Measurements from ENCODE around the gene MYRF. TPM values are rescaled to one million over a fixed set of nuclear protein-coding genes. Genes with fewer than 3 reads are reported as not detected.

Gene MYRF
- total and polyA plus RNA-seq, 2 of the 13 experiments (the other 11 are each of a cell fraction or from before 2014, with no cell fraction given) = 10.2 to 25.9 TPM

- TF ChIP-seq ETS1 (CRISPR knock-in tag; IDR thresholded peaks at IDR 0.05) = no peak
- peak; percentile 68; the same call in 1 of the 2 replicates for TF ChIP-seq ZFP36L1 (CRISPR knock-in tag; IDR thresholded peaks at IDR 0.05)
- peak; percentile 92 for TF ChIP-seq XBP1 (CRISPR knock-in tag; IDR thresholded peaks at IDR 0.05)
- peak; percentile 90; the same call in 1 of the 2 replicates for TF ChIP-seq ZNF776 (CRISPR knock-in tag; IDR thresholded peaks at IDR 0.05)
- peak; percentile 75 for TF ChIP-seq KMT2B (CRISPR knock-in tag; IDR thresholded peaks at IDR 0.05)
- peak; percentile 38; the same call in 1 of the 2 replicates for TF ChIP-seq KLF11 (CRISPR knock-in tag; IDR thresholded peaks at IDR 0.05)
- TF ChIP-seq ZNF205 (CRISPR knock-in tag; IDR thresholded peaks at IDR 0.05) = peak; percentile 41; the same call in 1 of the 2 replicates
- TF ChIP-seq CHD4 (IDR thresholded peaks at IDR 0.05; ENCODE audit: borderline replicate concordance, low read length) = no peak
- no peak for TF ChIP-seq ZBTB2 (CRISPR knock-in tag; IDR thresholded peaks at IDR 0.05; ENCODE audit: low read depth)
- TF ChIP-seq U2AF2 (IDR thresholded peaks at IDR 0.05; ENCODE audit: low read depth, low read length) = no peak
- TF ChIP-seq HNF1B (CRISPR knock-in tag; IDR thresholded peaks at IDR 0.05) = peak; percentile 75
- TF ChIP-seq HMG20B (CRISPR knock-in tag; conservative IDR thresholded peaks at IDR 0.05) = no peak
- TF ChIP-seq ZNF232 (CRISPR knock-in tag; IDR thresholded peaks at IDR 0.05; ENCODE audit: borderline replicate concordance) = no peak
- no peak for TF ChIP-seq ZNF720 (CRISPR knock-in tag; IDR thresholded peaks at IDR 0.05)
- TF ChIP-seq ZNF788 (CRISPR knock-in tag; IDR thresholded peaks at IDR 0.05; ENCODE audit: borderline replicate concordance) = 0 out of 2 replicates have a peak, but pooled peaks have one; percentile 1
- no peak for TF ChIP-seq HMGXB3 (CRISPR knock-in tag; IDR thresholded peaks at IDR 0.05; ENCODE audit: borderline replicate concordance)
- peak; percentile 71 for TF ChIP-seq HNRNPLL (IDR thresholded peaks at IDR 0.05; ENCODE audit: low read depth, low read length, poor library complexity, severe bottlenecking)
Measured at GRCh38 chr11:61792310-61793082, 40.1 kb downstream of the MYRF start, which contains the start of the genes FEN1 and TMEM258 (continued).

All from HepG2 (cell line).